ENCODE measurements around the gene PCDHGC4.
A peak's percentile ranks its signal among the peaks of the same experiment; 100 is the strongest.

The PCDHGC4 gene

GRCh38 chr5:141524604-141525597, 40.1 kb downstream of the PCDHGC4 start:
- ChIA-PET CTCF (interaction anchor here (0.6 to 27.6 kb wide), 32 partner anchors 9 to 205 kb away, joined by 3 to 856 read pairs (median 5); partner anchors contain the start of genes PCDHGA10, PCDHGA11, PCDHGA12 and PCDHGA4), POLR2A (interaction anchor here (0.6 to 1.3 kb wide), 6 partner anchors 10 to 112 kb away, joined by 3 to 7 read pairs (median 4); partner anchors contain the start of genes PCDHGA10, PCDHGA11 and PCDHGA12)
- DNase-seq (ENCODE audit: low read depth, low spot score) = peak; percentile 76
- peak; percentile 97 for TF ChIP-seq CTCF (IDR thresholded peaks at IDR 0.05; ENCODE audit: insufficient read depth, low read length, missing control alignments)
- H3K4me3 ChIP-seq (ENCODE audit: low read depth, low read length) = peak overlapping the region; percentile 29

- H3K4me3 ChIP-seq (ENCODE audit: low read depth, low read length) = no peak overlapping the region
- POLR2A ChIA-PET = interaction anchor here (0.8 to 1.1 kb wide), 2 partner anchors 12 to 105 kb away, joined by 4 to 7 read pairs; partner anchors contain the start of gene PCDHGA11
- CTCF ChIA-PET = interaction anchor here (0.6 to 27.6 kb wide), 19 partner anchors 8 to 108 kb away, joined by 3 to 856 read pairs (median 10); partner anchors contain the start of genes PCDHGA10, PCDHGA11, PCDHGA12 and PCDHGB7
- DNase-seq (ENCODE audit: low read depth, low spot score) = no peak
- no peak for TF ChIP-seq CTCF (IDR thresholded peaks at IDR 0.05; ENCODE audit: insufficient read depth, low read length, missing control alignments)
These were observed 40.8 kb downstream of the PCDHGC4 start for GRCh38 chr5:141525653-141526052.

- no peak for TF ChIP-seq CTCF (IDR thresholded peaks at IDR 0.05; ENCODE audit: insufficient read depth, low read length, missing control alignments)
- POLR2A ChIA-PET = no interaction called here
- DNase-seq (ENCODE audit: low read depth, low spot score) = no peak
- CTCF ChIA-PET = interaction anchor here (1.1 to 27.6 kb wide), 10 partner anchors 9 to 110 kb away, joined by 3 to 856 read pairs (median 5); partner anchors contain the start of genes PCDHGA10, PCDHGA11, PCDHGA12 and PCDHGB7
- H3K4me3 ChIP-seq (ENCODE audit: low read depth, low read length) = no peak overlapping the region
These were observed 42.6 kb downstream of the PCDHGC4 start for GRCh38 chr5:141527426-141527825.

- no peak overlapping the region for H3K4me3 ChIP-seq (ENCODE audit: low read depth, low read length)
- no peak for DNase-seq (ENCODE audit: low read depth, low spot score)
- CTCF ChIA-PET = interaction anchor here (0.7 to 27.6 kb wide), 15 partner anchors 9 to 158 kb away, joined by 3 to 856 read pairs (median 4); partner anchors contain the start of genes PCDHGA10, PCDHGA11, PCDHGA12 and PCDHGB3
These were observed 43.6 kb downstream of the PCDHGC4 start for GRCh38 chr5:141528291-141528984.

GRCh38 chr5:141529002-141529401, 44.2 kb downstream of the PCDHGC4 start:
- ChIA-PET POLR2A (interaction anchor here (1.1 to 1.2 kb wide), 2 partner anchors 20 to 21 kb away, joined by 3 to 4 read pairs; no protein-coding TSS in a partner anchor), CTCF (interaction anchor here (0.9 to 27.6 kb wide), 12 partner anchors 9 to 111 kb away, joined by 3 to 856 read pairs (median 4); partner anchors contain the start of genes PCDHGA10, PCDHGA11, PCDHGA12 and PCDHGB7)
- no peak overlapping the region for H3K4me3 ChIP-seq (ENCODE audit: low read depth, low read length)
- TF ChIP-seq CTCF (IDR thresholded peaks at IDR 0.05; ENCODE audit: insufficient read depth, low read length, missing control alignments) = no peak
- no peak for DNase-seq (ENCODE audit: low read depth, low spot score)

More at GRCh38 chr5:141528291-141528984, 43.6 kb downstream of the PCDHGC4 start:
- no peak for TF ChIP-seq CTCF (IDR thresholded peaks at IDR 0.05; ENCODE audit: insufficient read depth, low read length, missing control alignments)
- POLR2A ChIA-PET = interaction anchor here (1.1 to 1.2 kb wide), 2 partner anchors 20 to 22 kb away, joined by 3 to 4 read pairs; no protein-coding TSS in a partner anchor
